Neural progenitor cell (in vitro differentiated cells): ENCODE data around the gene HDAC4.

ENCODE experiments used
- CTCF ChIP-seq: fragments of 200-600 bp; sonication (generic); IDR thresholded peaks from 2 replicates; pipeline ENCODE4 v1.5.1; 2017; ENCODE audit warnings: antibody characterized with exemption, mild to moderate bottlenecking
- EZH2 ChIP-seq: fragments of 200-600 bp; sonication (generic); IDR thresholded peaks from 2 replicates; pipeline ENCODE4 v1.6.1; 2017; ENCODE audit warnings: antibody characterized with exemption, mild to moderate bottlenecking, moderate library complexity

- TF ChIP-seq CTCF (no peak), EZH2 (no peak)
Measured at GRCh38 chr2:239015218-239015900, 385.5 kb downstream of the HDAC4 start.
